GM12891 (cell line): ENCODE measurements around the gene PRKCE.

ENCODE experiments used
- DNase-seq: peaks from one replicate; pipeline ENCODE4 v3.0.0; 2011; ENCODE audit warnings: low spot score; ENCODE audit not compliant: insufficient read length
- FAIRE-seq: peaks from 2 replicates; lab custom pipeline; 2011; peaks lifted over from hg19 to GRCh38; lab: Jason Lieb, UNC
- PAX5 ChIP-seq: IDR thresholded peaks from 2 replicates; pipeline ENCODE4 v1.6.1; 2011; ENCODE audit warnings: low read length, moderate library complexity, mild to moderate bottlenecking; ENCODE audit not compliant: insufficient read depth, severe bottlenecking
- POLR2A ChIP-seq: IDR thresholded peaks from 2 replicates; pipeline ENCODE4 v1.6.1; 2011; ENCODE audit warnings: low read depth, low read length, control low read depth
- POLR2AphosphoS5 ChIP-seq: IDR thresholded peaks from 2 replicates; pipeline ENCODE4 v1.6.1; 2011; ENCODE audit warnings: low read depth, low read length, control low read depth
- POU2F2 ChIP-seq: IDR thresholded peaks from 2 replicates; pipeline ENCODE4 v1.6.1; 2011; ENCODE audit warnings: low read depth, mild to moderate bottlenecking, control low read depth, low read length, moderate library complexity
- SPI1 ChIP-seq: IDR thresholded peaks from 2 replicates; pipeline ENCODE4 v1.6.1; 2011; ENCODE audit warnings: low read depth, low read length, control low read depth
- TAF1 ChIP-seq: IDR thresholded peaks from 2 replicates; pipeline ENCODE4 v1.6.1; 2011; ENCODE audit warnings: low read depth, low read length, control low read depth

PRKCE gene

GRCh38 chr2:45833301-45833967, 182.0 kb downstream of the PRKCE start:
- TF ChIP-seq POLR2AphosphoS5 (no peak), SPI1 (no peak), PAX5 (no peak), POLR2A (no peak), POU2F2 (no peak), TAF1 (no peak)
- FAIRE-seq (peak; percentile 93), DNase-seq (no peak)

- FAIRE-seq (no peak), DNase-seq (peak; percentile 41)
- peak; percentile 79; the same call in 1 of the 2 replicates for TF ChIP-seq TAF1
- no peak for TF ChIP-seq POU2F2
- TF ChIP-seq SPI1: peak; percentile 97
Measured at GRCh38 chr2:45833968-45834344, 182.5 kb downstream of the PRKCE start.

- no peak for DNase-seq
- TF ChIP-seq POU2F2: no peak
- no peak for TF ChIP-seq SPI1
- no peak for TF ChIP-seq POLR2A
- FAIRE-seq: peak; percentile 93
Measured at GRCh38 chr2:45834372-45834771, 182.9 kb downstream of the PRKCE start.

- no peak for FAIRE-seq
- no peak for DNase-seq
- no peak for TF ChIP-seq PAX5
- no peak for TF ChIP-seq TAF1
- TF ChIP-seq POLR2AphosphoS5: no peak
- TF ChIP-seq POLR2A: no peak
- no peak for TF ChIP-seq POU2F2
- no peak for TF ChIP-seq SPI1
Measured at GRCh38 chr2:45834858-45835257, 183.4 kb downstream of the PRKCE start.

- DNase-seq: no peak
- no peak for TF ChIP-seq POLR2A
- FAIRE-seq: peak; percentile 84
Measured at GRCh38 chr2:45836316-45836715, 184.8 kb downstream of the PRKCE start.

GRCh38 chr2:45836740-45837139, 185.3 kb downstream of the PRKCE start:
- TF ChIP-seq POLR2AphosphoS5 (0 out of 2 replicates have a peak, but pooled peaks have one; percentile 41), POLR2A (no peak), SPI1 (peak; percentile 99), POU2F2 (no peak), PAX5 (no peak), TAF1 (no peak)
- DNase-seq: no peak
- FAIRE-seq: peak; percentile 80

GRCh38 chr2:45837812-45838341, 186.4 kb downstream of the PRKCE start:
- DNase-seq (no peak), FAIRE-seq (peak; percentile 71)
- TF ChIP-seq SPI1 (no peak), POLR2AphosphoS5 (peak; percentile 42; the same call in 1 of the 2 replicates), POLR2A (peak; percentile 26; the same call in 1 of the 2 replicates)

- TF ChIP-seq TAF1: no peak
- no peak for TF ChIP-seq POLR2AphosphoS5
- no peak for TF ChIP-seq POU2F2
- TF ChIP-seq PAX5: no peak
- TF ChIP-seq POLR2A: no peak
- no peak for TF ChIP-seq SPI1
- no peak for DNase-seq
- no peak for FAIRE-seq
Measured at GRCh38 chr2:45839508-45840251, 188.2 kb downstream of the PRKCE start.

- TF ChIP-seq PAX5 (no peak), SPI1 (no peak), POLR2A (no peak), POU2F2 (no peak), TAF1 (no peak), POLR2AphosphoS5 (no peak)
- peak; percentile 48 for FAIRE-seq
- no peak for DNase-seq
Measured at GRCh38 chr2:45840481-45840880, 189.0 kb downstream of the PRKCE start.

GRCh38 chr2:45841752-45842407, 190.4 kb downstream of the PRKCE start:
- FAIRE-seq: peak; percentile 77
- TF ChIP-seq TAF1: no peak
- TF ChIP-seq SPI1: peak; percentile 66
- DNase-seq: no peak
